Measurements from ENCODE around the gene DTX4.

Gene DTX4

GRCh38 chr11:59188954-59189353 lies 17.0 kb downstream of the DTX4 start:
- no peak for TF ChIP-seq CTCF (IDR thresholded peaks at IDR 0.05)

- TF ChIP-seq CTCF (IDR thresholded peaks at IDR 0.05) = no peak
These were observed 18.1 kb downstream of the DTX4 start for GRCh38 chr11:59189986-59190385.

- no peak for TF ChIP-seq CTCF (IDR thresholded peaks at IDR 0.05)
These were observed 19.2 kb downstream of the DTX4 start for GRCh38 chr11:59191095-59191494.

GRCh38 chr11:59191890-59192289 lies 20.0 kb downstream of the DTX4 start:
- TF ChIP-seq CTCF (IDR thresholded peaks at IDR 0.05) = no peak

- TF ChIP-seq CTCF (IDR thresholded peaks at IDR 0.05) = no peak
These were observed 20.6 kb downstream of the DTX4 start for GRCh38 chr11:59192446-59193020.

- TF ChIP-seq CTCF (IDR thresholded peaks at IDR 0.05) = no peak
These were observed 21.7 kb downstream of the DTX4 start for GRCh38 chr11:59193587-59194130.

- TF ChIP-seq CTCF (IDR thresholded peaks at IDR 0.05) = no peak
These were observed 23.7 kb downstream of the DTX4 start for GRCh38 chr11:59195586-59195985.

GRCh38 chr11:59196777-59197176 lies 24.8 kb downstream of the DTX4 start:
- TF ChIP-seq CTCF (IDR thresholded peaks at IDR 0.05) = no peak
